Esophagus muscularis mucosa (tissue), 4 donors: ENCODE measurements around the gene DSCAM.

Source experiments
- EP300 ChIP-seq: sonication (generic); formaldehyde crosslinking; IDR thresholded peaks from one replicate; pipeline ENCODE4 v1.6.1; 2017; ENCODE audit warnings: antibody characterized with exemption
- POLR2A ChIP-seq: fragments of 450-650 bp; IDR thresholded peaks from one replicate; pipeline ENCODE4 v1.6.1; 2017; ENCODE audit warnings: antibody characterized with exemption, moderate library complexity, mild to moderate bottlenecking, low read depth
- POLR2AphosphoS5 ChIP-seq, 2 donors: sonication (generic); formaldehyde crosslinking; IDR thresholded peaks; one replicate each; pipeline ENCODE4 v1.6.1; 2017; ENCODE audit warnings: antibody characterized with exemption in 2 of 2
- TF ChIP-seq, protein P1 (sequence below), 3 experiments: fragments of 200-600 bp in 2 of 3; fragments of 450-650 bp in 1 of 3; sonication (generic) in 2 of 3; IDR thresholded peaks; one replicate each; pipeline ENCODE4 v1.5.1; 2017 to 2019; ENCODE audit warnings: antibody characterized with exemption in 3 of 3, mild to moderate bottlenecking in 2 of 3, moderate library complexity in 1 of 3

DNA sequence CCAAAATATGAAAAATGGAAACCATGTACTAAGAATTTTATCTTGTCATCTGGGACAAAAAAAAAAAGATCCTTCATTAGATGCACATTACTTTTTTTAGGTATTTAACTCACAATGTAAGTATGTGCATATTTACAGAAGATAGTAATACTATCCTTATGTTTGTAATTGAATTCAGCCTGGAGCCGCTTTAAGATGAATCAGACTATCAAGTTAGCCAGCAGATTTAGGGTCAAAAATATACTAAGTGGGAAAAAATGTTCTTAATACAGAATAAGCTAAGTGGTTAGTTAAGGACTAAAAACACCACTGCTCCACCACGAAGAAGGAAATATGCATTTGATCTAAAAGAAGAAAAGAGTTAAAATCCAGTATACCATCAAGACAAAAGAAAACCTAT lies 49.1 kb downstream of the DSCAM start:
- TF ChIP-seq POLR2A = no peak
- no peak for TF ChIP-seq POLR2AphosphoS5 (IDR thresholded peaks at IDR 0.05)
- TF ChIP-seq, protein P1, sequence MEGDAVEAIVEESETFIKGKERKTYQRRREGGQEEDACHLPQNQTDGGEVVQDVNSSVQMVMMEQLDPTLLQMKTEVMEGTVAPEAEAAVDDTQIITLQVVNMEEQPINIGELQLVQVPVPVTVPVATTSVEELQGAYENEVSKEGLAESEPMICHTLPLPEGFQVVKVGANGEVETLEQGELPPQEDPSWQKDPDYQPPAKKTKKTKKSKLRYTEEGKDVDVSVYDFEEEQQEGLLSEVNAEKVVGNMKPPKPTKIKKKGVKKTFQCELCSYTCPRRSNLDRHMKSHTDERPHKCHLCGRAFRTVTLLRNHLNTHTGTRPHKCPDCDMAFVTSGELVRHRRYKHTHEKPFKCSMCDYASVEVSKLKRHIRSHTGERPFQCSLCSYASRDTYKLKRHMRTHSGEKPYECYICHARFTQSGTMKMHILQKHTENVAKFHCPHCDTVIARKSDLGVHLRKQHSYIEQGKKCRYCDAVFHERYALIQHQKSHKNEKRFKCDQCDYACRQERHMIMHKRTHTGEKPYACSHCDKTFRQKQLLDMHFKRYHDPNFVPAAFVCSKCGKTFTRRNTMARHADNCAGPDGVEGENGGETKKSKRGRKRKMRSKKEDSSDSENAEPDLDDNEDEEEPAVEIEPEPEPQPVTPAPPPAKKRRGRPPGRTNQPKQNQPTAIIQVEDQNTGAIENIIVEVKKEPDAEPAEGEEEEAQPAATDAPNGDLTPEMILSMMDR (IDR thresholded peaks at IDR 0.05) = no peak
- no peak for TF ChIP-seq EP300
